HG02678 (cell line): ENCODE results near the gene SSMEM1.
"Not testable (repeated sequence)": the region's sequence is repeated elsewhere in the genome, so short reads cannot be mapped to it uniquely, and the experiment has no call there.

ENCODE experiments used
- ATAC-seq: cut with Tn5 transposase; IDR thresholded peaks from one replicate; pipeline ENCODE4 v1.9.1; 2021; ENCODE audit warnings: mild to moderate bottlenecking, moderate library complexity; ENCODE audit not compliant: unreplicated experiment

Gene SSMEM1, protein sequence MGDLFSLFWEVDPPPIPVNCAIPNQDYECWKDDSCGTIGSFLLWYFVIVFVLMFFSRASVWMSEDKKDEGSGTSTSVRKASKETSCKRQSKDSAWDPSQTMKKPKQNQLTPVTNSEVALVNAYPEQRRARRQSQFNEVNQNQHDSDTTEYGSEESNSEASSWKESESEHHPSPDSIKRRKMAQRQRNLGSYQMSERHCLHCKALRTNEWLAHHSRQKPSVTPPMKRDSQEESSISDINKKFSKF

GRCh38 chr7:130207642-130208041 is at the start of gene SSMEM1:
TSS of gene SSMEM1 (plus strand) at chr7:130207860. CDS start at chr7:130207911, 51 bp downstream.
- no peak for ATAC-seq

DNA sequence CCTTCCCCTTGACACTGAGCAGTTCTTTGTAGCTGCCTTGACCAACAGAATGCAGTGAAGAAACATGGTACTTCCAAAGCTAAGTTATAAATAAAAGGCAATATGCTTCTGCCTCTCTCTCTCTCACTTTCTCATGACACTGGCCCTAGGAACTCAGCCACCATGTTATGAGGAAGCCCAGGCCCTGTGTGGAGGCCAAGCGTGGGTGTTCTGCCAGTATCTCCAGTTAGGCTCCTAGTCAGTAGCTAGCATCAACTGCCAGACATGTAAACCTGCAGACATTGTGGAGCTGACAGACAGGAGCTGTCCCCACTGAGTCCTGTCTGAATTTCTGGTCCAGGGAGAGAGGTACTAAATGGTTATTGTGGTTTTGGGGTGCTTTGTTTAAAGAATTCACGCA is 47.6 kb upstream of the SSMEM1 start:
- ATAC-seq: no peak

DNA sequence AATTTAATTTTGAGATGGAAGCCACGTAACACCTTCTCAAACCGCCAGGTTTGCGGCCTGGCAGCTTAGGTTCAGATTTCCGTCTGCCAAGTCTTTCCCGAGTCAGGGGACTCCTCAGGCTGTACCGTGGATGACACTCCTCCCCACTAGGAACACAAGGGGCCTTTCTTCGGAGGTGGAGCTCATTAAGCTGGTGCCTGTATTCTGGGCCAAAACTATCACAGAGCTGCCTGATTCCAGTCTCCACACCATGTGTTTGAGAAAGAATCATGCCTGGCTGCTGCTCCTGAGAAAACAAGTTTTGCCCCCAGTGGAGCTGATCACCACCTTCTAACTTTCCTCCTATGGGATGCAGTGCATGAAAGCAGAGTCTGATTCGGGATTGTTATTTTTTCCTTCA is 47.2 kb upstream of the SSMEM1 start:
- no peak for ATAC-seq

DNA sequence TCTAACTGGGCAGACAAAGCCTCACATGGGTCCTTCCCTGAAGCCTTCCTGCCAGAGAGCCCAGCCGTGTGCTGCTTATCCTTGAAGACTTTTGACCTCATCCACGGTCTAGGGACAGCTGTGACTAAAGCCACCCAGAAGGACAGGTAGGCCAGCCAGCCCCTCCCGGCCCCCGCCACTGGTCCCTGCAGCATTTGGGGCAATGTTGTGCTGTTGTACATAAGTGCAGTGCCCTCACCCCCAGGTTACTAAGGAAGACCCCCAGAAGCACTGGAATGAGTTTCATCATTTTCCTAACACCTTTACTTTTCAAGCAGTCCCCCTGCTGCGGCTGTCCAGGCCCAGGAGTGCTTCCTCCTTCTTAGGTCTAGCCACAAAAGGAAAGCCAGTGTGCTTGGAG is 45.5 kb upstream of the SSMEM1 start:
- ATAC-seq: no peak

DNA sequence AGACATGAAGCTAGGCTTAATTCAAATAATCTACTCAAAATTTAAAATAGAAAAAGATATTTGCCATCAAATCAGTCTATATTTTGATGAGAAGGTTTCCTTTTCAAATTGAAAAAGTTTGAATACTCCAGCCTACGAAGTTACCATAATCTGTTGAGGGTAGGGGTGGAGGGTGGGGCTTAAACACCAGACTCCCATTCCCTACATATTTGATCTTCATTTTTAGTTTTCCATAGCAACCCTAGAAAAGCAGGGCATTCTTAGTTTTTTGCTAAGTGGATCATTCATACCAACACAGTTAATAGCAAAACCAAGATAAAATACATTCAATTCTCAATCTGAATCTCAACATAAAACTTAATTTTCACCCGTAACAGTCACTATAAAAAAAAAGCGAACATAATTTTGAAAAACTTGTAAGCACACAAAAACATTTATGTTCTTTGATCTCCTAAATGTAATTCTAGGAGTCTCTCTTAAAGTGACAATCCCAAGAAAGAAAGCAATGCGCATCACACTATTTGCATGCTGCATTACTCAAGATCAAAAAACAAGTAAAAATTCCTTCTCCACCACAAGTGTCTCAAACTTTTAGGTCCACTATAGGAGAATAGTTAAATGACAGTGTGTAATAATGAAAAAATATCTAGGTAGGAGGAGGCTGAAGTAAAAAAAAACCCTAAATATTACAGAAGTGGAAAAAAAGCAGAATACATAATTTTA is 33.3 kb upstream of the SSMEM1 start:
- no peak for ATAC-seq

DNA sequence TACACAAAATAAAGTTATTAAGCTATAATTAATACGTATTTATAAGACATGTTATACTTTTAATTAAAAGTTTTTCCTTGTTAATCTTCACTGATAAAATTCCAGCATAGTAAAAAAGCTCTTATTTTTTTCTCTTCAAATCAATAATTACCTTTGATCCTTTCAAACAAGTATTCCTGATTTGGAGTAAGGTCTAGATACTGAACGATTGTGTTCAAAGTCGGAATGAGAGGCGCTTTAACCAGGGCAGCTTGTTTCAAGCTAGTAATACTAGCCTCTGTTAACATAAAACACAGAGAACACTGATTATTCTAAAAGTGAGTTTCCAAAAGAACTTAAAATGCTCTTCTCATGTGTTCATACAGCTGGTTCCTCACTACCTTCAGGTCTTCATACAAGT is 29.4 kb upstream of the SSMEM1 start:
- ATAC-seq: no peak

GRCh38 chr7:130179631-130180030 is 28.0 kb upstream of the SSMEM1 start:
- ATAC-seq: no peak

DNA sequence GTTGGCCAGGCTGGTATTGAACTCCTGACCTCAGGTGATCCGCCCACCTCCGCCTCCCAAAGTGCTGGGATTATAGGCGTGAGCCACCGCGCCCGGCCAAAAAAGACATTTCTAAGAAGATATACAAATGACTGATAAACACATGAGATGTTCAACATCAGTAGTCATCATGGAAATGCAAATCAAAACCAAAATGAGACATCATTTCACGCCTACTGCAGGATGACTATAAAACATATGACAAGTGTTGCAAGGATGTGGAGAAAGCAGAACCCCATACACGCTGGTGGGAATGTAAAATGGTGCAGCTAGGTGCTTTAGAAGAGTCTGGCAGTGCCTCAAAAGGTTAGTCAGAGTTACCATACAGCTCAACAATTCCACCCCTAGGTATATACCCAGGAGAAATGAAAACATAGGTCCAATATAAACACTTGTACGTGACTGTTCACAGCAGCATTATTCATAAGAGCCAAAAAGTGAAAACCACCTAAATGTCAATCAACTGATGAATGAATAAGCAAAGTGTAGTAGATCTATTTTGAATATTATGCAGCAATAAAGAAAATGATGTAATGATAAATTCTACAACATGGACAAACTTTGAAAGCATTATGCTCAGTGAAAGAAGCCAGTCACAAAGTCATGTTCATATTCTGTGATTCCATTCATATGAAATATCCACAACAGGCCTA is 26.9 kb upstream of the SSMEM1 start:
- ATAC-seq: no peak

DNA sequence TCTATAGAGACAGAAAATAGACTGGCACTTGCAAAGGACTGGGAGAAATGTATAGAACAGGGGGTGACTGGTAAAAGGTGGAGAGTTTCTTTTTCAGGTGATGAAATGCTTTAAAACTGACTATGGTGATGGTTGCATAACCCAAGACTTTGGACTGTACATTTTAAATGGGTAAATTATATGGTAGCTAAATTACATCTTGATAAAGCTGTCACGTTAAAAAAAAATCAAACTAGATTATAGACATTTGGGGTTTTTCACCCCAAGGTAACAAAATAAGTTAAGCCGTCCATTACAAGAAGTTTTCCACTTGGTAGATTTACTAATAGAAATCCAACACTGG is 26.4 kb upstream of the SSMEM1 start:
- ATAC-seq: no peak

DNA sequence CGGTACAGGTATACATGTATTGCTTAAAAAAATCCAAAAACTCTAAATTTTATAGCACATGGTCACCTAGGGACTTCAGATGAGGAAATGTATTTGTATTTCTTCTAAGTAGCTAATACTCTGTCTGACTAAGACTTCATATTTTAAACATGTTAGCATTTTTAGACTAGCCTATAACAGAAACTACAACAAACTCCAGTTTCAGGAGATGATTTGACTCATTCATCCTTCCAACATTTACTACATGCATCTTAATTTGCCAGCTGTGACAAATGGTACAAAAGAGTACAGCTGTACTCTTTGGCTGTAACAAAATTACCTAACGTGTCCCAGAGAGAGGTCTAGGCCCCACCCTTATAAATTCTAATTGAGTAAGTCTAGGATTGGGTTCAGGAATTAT is 24.7 kb upstream of the SSMEM1 start:
- ATAC-seq: peak; percentile 52

GRCh38 chr7:130184349-130184748 is 23.3 kb upstream of the SSMEM1 start:
- ATAC-seq: not testable (repeated sequence)

- ATAC-seq: no peak
Observed at GRCh38 chr7:130187360-130187759, 20.3 kb upstream of the SSMEM1 start.

- no peak for ATAC-seq
Observed at GRCh38 chr7:130189343-130189742, 18.3 kb upstream of the SSMEM1 start.

- no peak for ATAC-seq
Observed at GRCh38 chr7:130191791-130192190, 15.9 kb upstream of the SSMEM1 start.

DNA sequence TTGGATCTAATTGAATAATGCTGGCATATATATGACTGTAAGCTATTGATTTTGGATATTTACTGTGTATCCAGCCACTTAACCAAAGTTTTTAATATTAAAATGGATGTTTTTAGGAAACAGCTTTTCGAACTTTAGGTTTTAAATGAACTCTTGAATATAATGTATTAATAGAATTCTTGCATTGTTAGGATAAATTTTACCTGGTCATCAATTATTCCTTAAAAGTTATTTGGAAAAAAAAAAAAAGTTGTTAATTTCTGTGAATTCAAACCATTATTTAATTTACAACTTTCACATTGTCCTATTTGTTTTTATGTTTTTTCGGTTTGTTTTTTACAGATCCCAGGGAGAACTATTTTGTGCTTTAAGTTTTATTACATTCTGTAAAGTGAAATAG is 12.3 kb upstream of the SSMEM1 start:
- ATAC-seq: no peak

GRCh38 chr7:130196476-130196875 is 11.2 kb upstream of the SSMEM1 start:
- no peak for ATAC-seq

GRCh38 chr7:130197094-130197493 is 10.6 kb upstream of the SSMEM1 start:
- ATAC-seq: no peak

DNA sequence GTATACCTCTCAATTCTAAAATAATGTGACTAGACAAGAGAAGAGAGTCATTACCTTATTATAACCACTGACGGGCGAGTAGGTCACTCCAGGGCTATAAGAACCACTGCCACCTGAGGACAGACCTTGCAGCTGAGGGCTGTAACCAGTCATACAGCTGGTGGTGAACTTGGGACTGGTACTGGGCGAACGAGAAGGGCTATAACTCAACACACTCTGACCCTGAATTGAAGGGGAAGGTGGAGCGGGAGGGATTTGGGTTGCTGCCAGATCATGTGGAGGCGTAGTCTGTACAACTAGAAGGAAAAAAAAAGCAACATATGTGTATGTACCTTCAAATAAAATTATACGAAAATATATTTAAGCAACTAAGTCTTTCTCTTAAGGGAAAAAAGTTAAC is 5.9 kb upstream of the SSMEM1 start:
- ATAC-seq: no peak

- peak; percentile 99 for ATAC-seq
Observed at GRCh38 chr7:130205084-130205947, 2.3 kb upstream of the SSMEM1 start, which contains the start of gene TMEM209. TSS of gene TMEM209 (minus strand) at chr7:130205406. CDS start at chr7:130205375, 31 bp downstream.

DNA sequence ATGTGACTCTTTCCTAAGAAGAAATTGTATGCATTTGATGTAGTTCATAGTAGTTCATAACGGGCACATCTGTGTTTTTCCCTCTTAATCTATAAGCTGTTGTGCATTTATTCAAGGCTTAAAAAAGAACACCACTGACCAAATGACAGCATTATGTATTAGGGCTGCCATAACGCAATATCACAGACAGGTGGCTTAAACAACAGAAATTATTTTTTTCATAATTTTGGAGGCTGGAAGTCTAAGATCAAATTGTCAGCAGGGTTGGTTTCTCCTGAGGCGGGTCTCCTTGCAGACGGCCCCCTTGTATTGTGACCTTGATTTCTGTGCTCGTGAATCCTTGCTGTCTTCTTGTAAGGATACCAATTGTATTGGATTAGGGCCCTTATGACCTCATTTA is 627 bp upstream of the SSMEM1 start:
- no peak for ATAC-seq

GRCh38 chr7:130208516-130208915 is 856 bp downstream of the SSMEM1 start:
- ATAC-seq: no peak
